ENCODE results near the gene MZF1.
"Not testable (repeated sequence)": the region's sequence is repeated elsewhere in the genome, so short reads cannot be mapped to it uniquely, and the experiment has no call there.

Gene MZF1

GRCh38 chr19:58545286-58546018 lies 27.7 kb downstream of the MZF1 start:
- Mint-ChIP-seq H3K27ac (peak overlapping the region; percentile 95), H3K4me3 (peak overlapping the region; percentile 88), H3K9me3 (no peaks in the 10 kb centered on the region), H3K4me1 (ENCODE audit: low read depth) (peaks cover 46% of the 10 kb centered on the region), H3K27me3 (no peaks in the 10 kb centered on the region), H3K36me3 (ENCODE audit: low read depth) (peaks cover 61% of the 10 kb centered on the region)
- intact Hi-C loops (cut with micrococcal nuclease): loop anchor here (2.0 kb wide), 1 partner anchor 13 kb away; the partner anchor contains the start of gene UBE2M

GRCh38 chr19:58544591-58545285 lies 28.4 kb downstream of the MZF1 start:
- Mint-ChIP-seq H3K9me3 (no peaks in the 10 kb centered on the region), H3K27ac (peak overlapping the region; percentile 95), H3K4me1 (ENCODE audit: low read depth) (peaks cover 46% of the 10 kb centered on the region), H3K27me3 (no peaks in the 10 kb centered on the region), H3K4me3 (peak overlapping the region; percentile 92), H3K36me3 (ENCODE audit: low read depth) (peaks cover 54% of the 10 kb centered on the region)
- intact Hi-C loops (cut with micrococcal nuclease): loop anchor here (2.0 kb wide), 1 partner anchor 14 kb away; the partner anchor contains the start of gene UBE2M

GRCh38 chr19:58543826-58544590 lies 29.1 kb downstream of the MZF1 start, which contains the start of gene TRIM28:
TSS of gene TRIM28 (plus strand) at chr19:58544064. CDS start at chr19:58544758, 694 bp downstream.
- no peaks in the 10 kb centered on the region for H3K9me3 Mint-ChIP-seq
- peaks cover 42% of the 10 kb centered on the region for H3K4me1 Mint-ChIP-seq (ENCODE audit: low read depth)
- H3K27ac Mint-ChIP-seq: peak within 1 kb of the TSS; percentile 95
- H3K4me3 Mint-ChIP-seq: peak within 1 kb of the TSS; percentile 92
- intact Hi-C loops (cut with micrococcal nuclease): loop anchor here (2.0 kb wide), 2 partner anchors 15 to 25 kb away; partner anchors contain the start of genes UBE2M and ZBTB45
- H3K36me3 Mint-ChIP-seq (ENCODE audit: low read depth): peaks cover 47% of the 10 kb centered on the region
- H3K27me3 Mint-ChIP-seq: no peaks in the 10 kb centered on the region

GRCh38 chr19:58542641-58543372 lies 30.3 kb downstream of the MZF1 start:
- intact Hi-C loops (cut with micrococcal nuclease): loop anchor here (2.0 kb wide), 1 partner anchor 24 kb away; the partner anchor contains the start of gene ZBTB45
- H3K4me1 Mint-ChIP-seq (ENCODE audit: low read depth): peaks cover 48% of the 10 kb centered on the region
- H3K36me3 Mint-ChIP-seq (ENCODE audit: low read depth): peaks cover 35% of the 10 kb centered on the region
- H3K27ac Mint-ChIP-seq: peak overlapping the region; percentile 95
- H3K4me3 Mint-ChIP-seq: peak overlapping the region; percentile 23
- peaks cover 10% of the 10 kb centered on the region for H3K27me3 Mint-ChIP-seq
- H3K9me3 Mint-ChIP-seq: not testable (repeated sequence)

GRCh38 chr19:58539169-58539559 lies 34.0 kb downstream of the MZF1 start:
- Mint-ChIP-seq H3K4me3 (peak overlapping the region; percentile 57), H3K27me3 (peaks cover 22% of the 10 kb centered on the region), H3K27ac (peak overlapping the region; percentile 63), H3K4me1 (ENCODE audit: low read depth) (peaks cover 26% of the 10 kb centered on the region)
- H3K36me3 Mint-ChIP-seq (ENCODE audit: low read depth); H3K9me3 Mint-ChIP-seq; intact Hi-C loops (cut with micrococcal nuclease): not testable (repeated sequence)

GRCh38 chr19:58538257-58539168 lies 34.6 kb downstream of the MZF1 start:
- Mint-ChIP-seq H3K36me3 (ENCODE audit: low read depth) (no peaks in the 10 kb centered on the region), H3K9me3 (no peaks in the 10 kb centered on the region), H3K4me3 (peak overlapping the region; percentile 61), H3K27me3 (peaks cover 22% of the 10 kb centered on the region), H3K4me1 (ENCODE audit: low read depth) (peaks cover 26% of the 10 kb centered on the region), H3K27ac (peak overlapping the region; percentile 63)
- intact Hi-C loops (cut with micrococcal nuclease): no loop called here

GRCh38 chr19:58536852-58537798 lies 36.0 kb downstream of the MZF1 start:
- Mint-ChIP-seq H3K4me1 (ENCODE audit: low read depth) (peaks cover 17% of the 10 kb centered on the region), H3K27me3 (peaks cover 22% of the 10 kb centered on the region), H3K4me3 (no peak overlapping the region), H3K9me3 (no peaks in the 10 kb centered on the region), H3K36me3 (ENCODE audit: low read depth) (no peaks in the 10 kb centered on the region), H3K27ac (no peak overlapping the region)
- intact Hi-C loops (cut with micrococcal nuclease): no loop called here

- H3K9me3 Mint-ChIP-seq: no peaks in the 10 kb centered on the region
- no peak overlapping the region for H3K4me3 Mint-ChIP-seq
- H3K27me3 Mint-ChIP-seq: peaks cover 25% of the 10 kb centered on the region
Measured at GRCh38 chr19:58535857-58536256, 37.3 kb downstream of the MZF1 start.

GRCh38 chr19:58531034-58531840 lies 41.9 kb downstream of the MZF1 start:
- Mint-ChIP-seq H3K9me3 (no peaks in the 10 kb centered on the region), H3K27me3 (peaks cover 5% of the 10 kb centered on the region), H3K36me3 (ENCODE audit: low read depth) (no peaks in the 10 kb centered on the region), H3K4me3 (no peak overlapping the region), H3K27ac (no peak overlapping the region), H3K4me1 (ENCODE audit: low read depth) (no peaks in the 10 kb centered on the region)
- intact Hi-C loops (cut with micrococcal nuclease): no loop called here

More at GRCh38 chr19:58535857-58536256, 37.3 kb downstream of the MZF1 start:
- intact Hi-C loops (cut with micrococcal nuclease): no loop called here
- Mint-ChIP-seq H3K36me3 (ENCODE audit: low read depth) (no peaks in the 10 kb centered on the region), H3K27ac (no peak overlapping the region), H3K4me1 (ENCODE audit: low read depth) (peaks cover 16% of the 10 kb centered on the region)

- Mint-ChIP-seq H3K36me3 (ENCODE audit: low read depth) (no peaks in the 10 kb centered on the region), H3K4me1 (ENCODE audit: low read depth) (no peaks in the 10 kb centered on the region), H3K27ac (no peak overlapping the region), H3K9me3 (no peaks in the 10 kb centered on the region), H3K27me3 (peaks cover 5% of the 10 kb centered on the region), H3K4me3 (no peak overlapping the region)
- intact Hi-C loops (cut with micrococcal nuclease): no loop called here
Measured at GRCh38 chr19:58529405-58529804, 43.7 kb downstream of the MZF1 start.

GRCh38 chr19:58522709-58523108 lies 50.4 kb downstream of the MZF1 start:
- peaks cover 23% of the 10 kb centered on the region for H3K36me3 Mint-ChIP-seq (ENCODE audit: low read depth)
- H3K9me3 Mint-ChIP-seq: no peaks in the 10 kb centered on the region
- H3K4me3 Mint-ChIP-seq: no peak overlapping the region
- peak overlapping the region; percentile 19 for H3K27ac Mint-ChIP-seq
- peaks cover 33% of the 10 kb centered on the region for H3K4me1 Mint-ChIP-seq (ENCODE audit: low read depth)
- no peaks in the 10 kb centered on the region for H3K27me3 Mint-ChIP-seq
- intact Hi-C loops (cut with micrococcal nuclease): no loop called here
